Tibial nerve (tissue), 4 donors: ENCODE measurements around the gene HEXD. TPM values are rescaled to one million over a fixed set of nuclear protein-coding genes. Genes with fewer than 3 reads are reported as not detected.

Source experiments
- DNase-seq, 2 donors: peaks; one replicate each; pipeline ENCODE4 v3.0.0-alpha.2; 2019; ENCODE audit warnings: low spot score in 2 of 2
- H3K27ac ChIP-seq, 4 donors: fragments of 200-600 bp; sonication (generic) in 3 of 4; one replicate each; pipeline ENCODE4 v1.5.1; 2017 to 2019; ENCODE audit warnings: mild to moderate bottlenecking in 1 of 4
- H3K27me3 ChIP-seq, 2 donors: fragments of 200-600 bp; sonication (generic) in 1 of 2; one replicate each; pipeline versions ENCODE4 v1.5.1 to v1.6.0; 2017 to 2019
- H3K36me3 ChIP-seq, 3 donors: fragments of 200-600 bp; sonication (generic); one replicate each; pipeline ENCODE4 v1.5.1; 2018 to 2019
- H3K4me1 ChIP-seq, 4 donors: fragments of 200-600 bp; sonication (generic) in 3 of 4; one replicate each; pipeline ENCODE4 v1.5.1; 2017 to 2019
- H3K4me3 ChIP-seq, 4 donors: fragments of 200-600 bp; sonication (generic) in 3 of 4; one replicate each; pipeline ENCODE4 v1.5.1; 2017 to 2019; ENCODE audit warnings: mild to moderate bottlenecking in 1 of 4, moderate library complexity in 1 of 4
- H3K9me3 ChIP-seq, 4 donors: fragments of 200-600 bp; sonication (generic) in 3 of 4; one replicate each; pipeline ENCODE4 v1.5.1; 2017 to 2019
- EP300 ChIP-seq, 2 donors: sonication (generic); formaldehyde crosslinking; IDR thresholded peaks; one replicate each; pipeline ENCODE4 v1.6.1; 2017; ENCODE audit warnings: antibody characterized with exemption in 2 of 2, mild to moderate bottlenecking in 1 of 2
- POLR2A ChIP-seq, 2 donors: fragments of 450-650 bp; IDR thresholded peaks; one replicate each; pipeline ENCODE4 v1.6.1; 2017; ENCODE audit warnings: antibody characterized with exemption in 2 of 2, mild to moderate bottlenecking in 2 of 2, moderate library complexity in 2 of 2
- WGBS, 2 donors: methylation state at CpG; one replicate each; pipeline ENCODE4 v1.1.5; 2018; 5-methylcytosine and 5-hydroxymethylcytosine counted together
- total RNA-seq, 4 donors: library from RNA; depleted of rRNA; stranded (reverse); fragments of >200 nt; gene quantifications; one replicate each; pipeline ENCODE4 v1.1.0, GENCODE V29; 2016
- TF ChIP-seq, protein P1 (sequence below), 5 experiments: fragments of 200-600 bp in 3 of 5; fragments of 450-650 bp in 2 of 5; sonication (generic) in 3 of 5; IDR thresholded peaks; one replicate each; pipeline ENCODE4 v1.5.1; 2016 to 2019; ENCODE audit warnings: antibody characterized with exemption in 5 of 5, mild to moderate bottlenecking in 3 of 5, moderate library complexity in 2 of 5

HEXD gene
- total RNA-seq, 4 donors from 2014 or later = 65.6 to 143 (median 95.1) TPM

DNA sequence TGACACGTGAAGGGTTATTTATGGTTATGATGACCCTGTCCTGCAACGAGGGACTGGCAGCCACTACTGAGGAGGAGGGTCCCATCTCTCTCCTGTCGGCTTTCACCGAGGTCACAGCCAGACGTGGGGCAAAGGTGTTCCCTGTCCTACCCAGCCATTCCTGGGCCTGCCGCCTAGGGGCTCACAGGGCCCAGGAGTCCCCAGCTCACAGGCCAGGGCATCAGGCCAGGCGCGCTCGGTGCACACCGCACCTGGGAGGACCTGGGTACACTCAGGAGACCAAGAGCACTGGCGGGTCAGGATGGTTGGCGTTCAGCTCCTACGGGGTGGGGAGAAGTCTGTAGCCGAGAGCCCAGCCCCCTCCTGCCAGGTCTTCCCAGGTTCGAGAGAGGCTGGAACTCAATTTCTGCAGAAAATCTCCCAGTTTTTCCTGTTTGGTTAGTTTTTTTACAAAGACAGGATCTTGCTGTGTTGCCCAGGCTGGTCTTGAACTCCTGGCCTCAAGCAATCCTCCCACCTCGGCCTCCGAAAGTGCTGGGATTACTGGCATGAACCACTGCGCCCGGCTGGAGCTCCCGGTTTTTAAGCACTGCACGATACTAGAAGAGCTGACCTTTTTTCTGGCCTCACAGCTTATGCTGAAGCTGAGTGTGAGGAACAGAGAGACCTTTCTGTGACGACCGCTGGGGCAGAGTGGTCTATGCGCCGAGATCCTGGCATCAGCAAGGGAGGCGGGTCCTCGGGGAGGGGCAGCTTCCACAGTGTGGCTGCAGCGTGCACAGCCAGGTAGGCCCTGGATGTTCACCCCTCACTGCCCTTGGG, 24.7 kb downstream of the HEXD start:
- peaks cover 0 to 92% (median 0%) of the 10 kb centered on the region in 3 donors for H3K36me3 ChIP-seq
- no peak overlapping the region for H3K4me3 ChIP-seq
- H3K4me1 ChIP-seq = peaks cover 0 to 49% (median 12%) of the 10 kb centered on the region in 4 donors
- peak overlapping the region; percentile 52 to 86 (median 86) for H3K27ac ChIP-seq
- 74 to 79% methylated on average over 23 to 27 of the region's 28 CpGs for WGBS, 2 donors
- no peak for DNase-seq
- no peaks in the 10 kb centered on the region for H3K9me3 ChIP-seq
- TF ChIP-seq EP300 (IDR thresholded peaks at IDR 0.05) (no peak), POLR2A (IDR thresholded peaks at IDR 0.05) (no peak)
- TF ChIP-seq, protein P1, sequence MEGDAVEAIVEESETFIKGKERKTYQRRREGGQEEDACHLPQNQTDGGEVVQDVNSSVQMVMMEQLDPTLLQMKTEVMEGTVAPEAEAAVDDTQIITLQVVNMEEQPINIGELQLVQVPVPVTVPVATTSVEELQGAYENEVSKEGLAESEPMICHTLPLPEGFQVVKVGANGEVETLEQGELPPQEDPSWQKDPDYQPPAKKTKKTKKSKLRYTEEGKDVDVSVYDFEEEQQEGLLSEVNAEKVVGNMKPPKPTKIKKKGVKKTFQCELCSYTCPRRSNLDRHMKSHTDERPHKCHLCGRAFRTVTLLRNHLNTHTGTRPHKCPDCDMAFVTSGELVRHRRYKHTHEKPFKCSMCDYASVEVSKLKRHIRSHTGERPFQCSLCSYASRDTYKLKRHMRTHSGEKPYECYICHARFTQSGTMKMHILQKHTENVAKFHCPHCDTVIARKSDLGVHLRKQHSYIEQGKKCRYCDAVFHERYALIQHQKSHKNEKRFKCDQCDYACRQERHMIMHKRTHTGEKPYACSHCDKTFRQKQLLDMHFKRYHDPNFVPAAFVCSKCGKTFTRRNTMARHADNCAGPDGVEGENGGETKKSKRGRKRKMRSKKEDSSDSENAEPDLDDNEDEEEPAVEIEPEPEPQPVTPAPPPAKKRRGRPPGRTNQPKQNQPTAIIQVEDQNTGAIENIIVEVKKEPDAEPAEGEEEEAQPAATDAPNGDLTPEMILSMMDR (IDR thresholded peaks at IDR 0.05) = no peak
- no peaks in the 10 kb centered on the region for H3K27me3 ChIP-seq

DNA sequence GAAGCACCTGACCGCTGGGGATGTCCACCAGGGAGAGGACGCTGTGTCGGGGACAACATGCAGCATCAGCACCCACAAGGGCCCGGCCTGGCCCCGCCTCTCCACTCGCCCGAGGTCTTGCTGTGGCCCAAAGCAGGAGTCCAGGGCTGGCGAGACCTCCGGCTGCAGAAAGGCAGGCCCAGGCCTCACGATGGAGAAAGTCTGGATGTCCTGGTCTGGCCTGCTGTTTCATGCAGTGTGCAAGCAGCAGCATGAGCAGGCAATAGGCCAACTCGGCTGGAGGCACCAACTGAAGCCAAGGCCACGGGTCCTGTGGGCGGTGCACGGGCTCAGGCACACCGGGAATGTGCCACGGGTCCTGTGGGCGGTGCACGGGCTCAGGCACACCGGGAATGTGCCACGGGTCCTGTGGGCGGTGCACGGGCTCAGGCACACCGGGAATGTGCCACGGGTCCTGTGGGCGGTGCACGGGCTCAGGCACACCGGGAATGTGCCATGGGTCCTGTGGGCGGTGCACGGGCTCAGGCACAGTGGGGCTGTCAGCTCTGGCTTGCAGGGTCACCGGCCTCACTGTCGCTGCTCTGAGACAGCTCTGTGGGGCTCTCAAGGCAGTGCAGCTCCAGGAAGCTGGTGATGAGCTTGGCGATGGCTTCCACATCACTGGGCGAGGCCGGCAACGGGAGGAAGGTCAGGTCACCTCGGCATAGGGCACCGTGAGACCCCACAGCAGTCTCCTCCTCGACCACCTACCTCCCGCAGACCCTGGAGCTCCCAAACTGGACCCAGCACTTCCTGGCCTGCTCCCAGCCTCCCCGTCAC, 25.5 kb downstream of the HEXD start:
- H3K9me3 ChIP-seq = no peaks in the 10 kb centered on the region
- H3K4me1 ChIP-seq = peaks cover 0 to 49% (median 12%) of the 10 kb centered on the region in 4 donors
- H3K36me3 ChIP-seq = peaks cover 0 to 86% (median 0%) of the 10 kb centered on the region in 3 donors
- H3K27ac ChIP-seq = peak overlapping the region; percentile 64 to 86 (median 86)
- H3K27me3 ChIP-seq = no peaks in the 10 kb centered on the region
- no peak for DNase-seq
- TF ChIP-seq POLR2A (IDR thresholded peaks at IDR 0.05) (peak in 1 of 2 donors; percentile 22), EP300 (IDR thresholded peaks at IDR 0.05) (peak; percentile 17 to 53)
- TF ChIP-seq, protein P1 (IDR thresholded peaks at IDR 0.05) = no peak
- 66 to 75% methylated on average over 11 to 19 of the region's 40 CpGs for WGBS, 2 donors
- no peak overlapping the region for H3K4me3 ChIP-seq

DNA sequence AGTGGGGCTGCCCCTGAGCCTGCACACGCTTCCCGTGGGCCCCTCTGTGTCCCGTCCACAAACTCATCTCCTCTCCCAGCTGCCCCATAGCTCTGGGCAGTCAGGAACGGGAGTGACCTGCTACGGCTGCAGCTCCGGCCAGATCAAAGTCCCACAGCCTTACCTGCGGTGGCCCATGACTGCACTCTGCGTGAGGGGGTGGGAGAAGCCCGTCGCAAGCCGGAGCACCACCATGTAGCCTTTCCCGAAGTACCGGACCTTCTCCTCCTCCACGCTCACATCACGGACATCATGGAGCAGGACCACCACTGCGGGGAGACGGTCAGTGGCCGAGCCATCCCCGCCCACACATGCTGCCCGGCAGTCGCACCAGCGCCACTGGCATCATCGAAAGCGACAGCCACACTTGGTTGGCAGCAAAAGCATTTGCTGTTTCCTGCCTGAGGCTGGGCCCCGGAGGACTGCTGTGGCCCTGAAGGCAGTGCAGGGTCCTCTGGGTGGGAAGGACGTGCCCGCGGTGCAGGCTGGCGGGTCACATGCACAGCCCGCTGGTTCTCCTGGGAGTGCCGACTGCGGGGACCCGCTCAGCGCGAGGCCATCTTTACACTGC, 26.2 kb downstream of the HEXD start:
- H3K36me3 ChIP-seq = peaks cover 0 to 78% (median 0%) of the 10 kb centered on the region in 3 donors
- no peak overlapping the region for H3K4me3 ChIP-seq
- peaks cover 0 to 56% (median 18%) of the 10 kb centered on the region in 4 donors for H3K4me1 ChIP-seq
- H3K27me3 ChIP-seq = no peaks in the 10 kb centered on the region
- H3K9me3 ChIP-seq = no peaks in the 10 kb centered on the region
- TF ChIP-seq, protein P1 (IDR thresholded peaks at IDR 0.05) = no peak
- TF ChIP-seq POLR2A (IDR thresholded peaks at IDR 0.05) (no peak), EP300 (IDR thresholded peaks at IDR 0.05) (no peak)
- no peak for DNase-seq
- H3K27ac ChIP-seq = peak overlapping the region; percentile 63 to 84 (median 70)
- 83 to 88% methylated on average over 25 to 35 of the region's 35 CpGs for whole genome bisulfite sequencing, 2 donors

DNA sequence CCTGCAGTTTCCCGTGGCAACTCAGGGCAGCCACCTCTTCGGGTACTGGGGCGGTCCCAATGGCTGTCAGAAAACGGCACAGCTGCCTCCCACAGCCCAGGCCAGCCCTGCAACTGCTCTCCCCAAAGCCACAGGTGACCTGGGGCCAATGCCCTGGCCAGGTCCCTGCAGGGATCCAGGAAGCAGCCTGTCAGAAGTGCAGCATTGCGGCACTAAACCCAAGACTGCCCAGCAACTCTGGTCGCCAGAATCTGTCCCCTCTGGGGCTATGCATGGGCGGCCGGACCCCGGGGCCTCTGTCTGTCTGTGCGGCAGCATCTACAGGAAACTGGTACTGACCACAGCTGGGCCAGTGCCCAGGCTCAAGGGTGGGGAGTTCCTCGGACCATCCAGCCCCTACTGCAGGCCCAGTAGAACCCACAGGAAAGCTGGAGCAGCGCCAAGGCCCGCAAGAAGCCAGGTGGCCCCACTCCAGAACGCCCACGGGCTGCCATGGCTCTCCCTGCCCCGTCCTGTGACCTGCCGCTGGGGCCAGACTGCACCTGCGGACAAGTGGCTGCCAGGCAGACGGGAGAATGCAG, 26.9 kb downstream of the HEXD start:
- Histone ChIP-seq H3K27ac (peak overlapping the region; percentile 63 to 84 (median 70)), H3K4me3 (no peak overlapping the region), H3K4me1 (peaks cover 0 to 63% (median 23%) of the 10 kb centered on the region in 4 donors), H3K36me3 (peaks cover 0 to 72% (median 0%) of the 10 kb centered on the region in 3 donors), H3K27me3 (no peaks in the 10 kb centered on the region), H3K9me3 (no peaks in the 10 kb centered on the region)
- WGBS, 2 donors = 27 to 52% methylated on average over 3 to 14 of the region's 19 CpGs
- TF ChIP-seq EP300 (IDR thresholded peaks at IDR 0.05) (no peak), POLR2A (IDR thresholded peaks at IDR 0.05) (no peak)
- TF ChIP-seq, protein P1 (IDR thresholded peaks at IDR 0.05) = no peak
- DNase-seq = no peak
